ENCODE data around the gene ACOD1.
A peak's percentile ranks its signal among the peaks of the same experiment; 100 is the strongest.
"Not testable (repeated sequence)": the region's sequence is repeated elsewhere in the genome, so short reads cannot be mapped to it uniquely, and the experiment has no call there.

The ACOD1 gene

GRCh38 chr13:76954538-76954937 is 6.2 kb downstream of the ACOD1 start:
- DNase-seq: no peak

- DNase-seq: no peak
Observed at GRCh38 chr13:76955193-76955592, 6.9 kb downstream of the ACOD1 start.

- DNase-seq: no peak
Observed at GRCh38 chr13:76955661-76956060, 7.3 kb downstream of the ACOD1 start.

- DNase-seq: no peak
Observed at GRCh38 chr13:76958841-76959432, 10.6 kb downstream of the ACOD1 start.

DNA sequence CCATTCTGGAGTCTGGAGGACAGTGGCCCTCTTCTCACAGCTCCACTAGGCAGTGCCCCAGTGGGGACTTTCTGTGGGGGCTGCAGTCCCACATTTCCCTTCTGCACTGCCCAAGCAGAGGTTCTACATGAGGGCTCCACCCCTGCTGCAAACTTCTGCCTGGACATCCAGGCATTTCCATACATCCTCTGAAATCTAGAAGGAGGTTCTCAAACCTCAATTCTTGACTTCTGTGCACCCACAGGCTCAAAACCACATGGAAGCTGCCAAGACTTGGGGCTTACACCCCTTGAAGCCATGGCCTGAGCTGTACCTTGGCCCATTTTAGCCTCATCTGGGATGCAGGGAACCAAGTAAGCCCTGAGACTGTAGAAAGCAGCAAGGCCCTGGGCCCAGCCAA is 11.4 kb downstream of the ACOD1 start:
- DNase-seq: not testable (repeated sequence)

DNA sequence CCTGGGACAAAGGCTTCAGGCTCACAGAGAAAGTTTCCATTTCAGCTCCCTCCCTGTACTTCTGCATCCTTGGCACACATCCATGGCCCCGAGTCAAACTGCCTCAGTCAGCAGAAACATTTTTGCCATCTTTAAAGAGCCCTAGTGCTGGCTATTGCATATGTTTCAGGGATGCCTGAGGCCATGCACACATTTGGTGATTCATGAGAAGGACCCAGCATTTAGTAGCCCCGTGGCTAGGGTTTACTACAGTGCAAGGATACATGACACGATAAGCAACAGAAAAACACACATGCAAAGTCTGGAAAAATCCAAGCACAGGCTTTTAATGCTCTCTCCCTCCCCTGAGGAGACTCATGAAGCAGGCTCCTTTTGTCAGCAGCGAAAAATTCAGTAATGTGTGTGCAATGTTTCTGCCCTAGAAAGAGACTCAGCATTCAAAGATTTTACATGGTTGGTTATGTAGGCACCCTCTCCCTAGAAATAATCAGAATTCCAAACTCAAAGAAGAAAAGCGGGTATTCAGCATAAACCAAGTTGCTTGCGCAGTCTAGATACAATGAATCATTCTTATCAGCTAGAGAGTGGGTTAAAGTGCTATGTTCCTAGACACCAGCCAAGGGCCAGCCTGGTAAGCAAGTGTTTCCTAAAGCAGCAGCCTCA is 17.6 kb downstream of the ACOD1 start:
- DNase-seq: peak; percentile 17

DNA sequence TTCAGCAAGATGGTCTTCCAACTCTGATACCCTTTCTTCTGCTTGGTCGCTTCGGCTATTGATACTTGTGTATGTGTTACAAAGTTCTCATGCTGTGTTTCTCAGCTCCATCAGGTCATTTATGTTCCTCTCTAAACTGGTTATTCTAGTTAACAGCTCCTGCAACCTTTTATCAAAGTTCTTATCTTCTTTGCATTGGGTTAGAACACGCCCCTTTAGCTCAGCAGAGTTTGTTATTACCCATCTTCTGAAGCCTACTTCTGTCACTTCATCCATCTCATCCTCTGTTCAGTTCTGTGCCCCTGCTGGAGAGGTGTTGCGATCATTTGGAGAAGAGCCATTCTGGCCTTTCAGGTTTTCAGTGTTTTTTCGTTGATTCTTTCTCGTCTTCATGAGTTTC is 18.7 kb downstream of the ACOD1 start:
- no peak for DNase-seq

GRCh38 chr13:76968041-76968440 is 19.7 kb downstream of the ACOD1 start:
- no peak for DNase-seq

DNA sequence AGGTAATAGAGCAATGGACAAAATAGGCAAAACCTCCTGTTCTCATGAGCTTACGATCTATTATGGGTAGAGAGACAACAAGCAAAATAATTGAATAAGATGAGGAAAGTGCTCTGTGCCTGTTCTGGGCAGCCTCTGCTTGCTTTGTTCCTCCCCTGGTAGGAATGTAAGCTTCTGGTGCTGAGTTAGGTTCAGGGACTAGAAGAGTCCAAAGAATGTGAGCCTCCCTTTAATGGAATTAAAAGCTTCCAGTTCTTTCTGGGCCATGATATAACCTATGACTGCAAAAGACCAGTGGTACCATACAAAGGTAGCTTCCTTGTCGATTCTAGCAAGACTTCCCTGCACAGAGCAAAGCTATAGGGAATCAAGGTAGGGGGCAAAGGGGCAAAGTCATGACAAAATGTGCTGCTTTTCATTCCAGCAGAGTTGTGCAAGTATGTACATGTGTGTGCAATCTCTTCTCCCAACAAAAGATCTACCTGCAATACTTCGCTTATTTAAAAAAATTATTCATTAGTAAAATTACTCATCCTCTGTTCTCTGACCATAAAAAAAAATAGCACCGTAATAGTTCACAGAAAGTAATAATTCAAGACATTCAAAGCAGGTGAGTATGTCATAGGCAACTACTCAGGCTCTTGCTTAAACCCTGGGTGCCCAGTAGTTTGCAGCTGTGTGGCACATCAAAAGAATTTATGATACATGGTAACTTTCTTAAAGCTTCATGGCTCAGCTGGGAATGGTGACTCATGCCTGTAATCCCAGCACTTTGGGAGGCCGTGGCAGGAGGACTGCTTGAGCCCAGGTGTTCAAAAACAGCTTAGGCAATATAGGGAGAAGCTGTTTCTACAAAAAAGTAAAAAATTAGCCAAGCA is 21.4 kb downstream of the ACOD1 start:
- no peak for DNase-seq

DNA sequence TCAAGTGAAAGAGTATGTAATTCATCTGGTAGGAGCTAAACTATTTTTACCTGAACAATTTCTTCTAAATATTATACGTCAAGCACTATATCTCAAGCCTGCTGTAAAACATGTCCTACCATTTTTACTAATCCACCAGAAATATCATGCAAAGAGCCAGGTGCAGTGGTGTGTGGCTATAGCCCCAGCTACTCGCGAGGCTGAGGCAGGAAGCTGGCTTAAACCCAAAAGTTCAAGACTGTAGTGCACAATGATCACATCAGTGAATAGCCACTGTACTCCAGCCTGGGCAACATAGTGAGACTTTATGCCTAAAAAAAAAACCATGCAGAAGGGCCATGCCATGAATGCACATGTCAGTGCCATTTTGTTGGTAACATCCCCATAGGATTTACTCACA is 22.9 kb downstream of the ACOD1 start:
- DNase-seq: no peak

DNA sequence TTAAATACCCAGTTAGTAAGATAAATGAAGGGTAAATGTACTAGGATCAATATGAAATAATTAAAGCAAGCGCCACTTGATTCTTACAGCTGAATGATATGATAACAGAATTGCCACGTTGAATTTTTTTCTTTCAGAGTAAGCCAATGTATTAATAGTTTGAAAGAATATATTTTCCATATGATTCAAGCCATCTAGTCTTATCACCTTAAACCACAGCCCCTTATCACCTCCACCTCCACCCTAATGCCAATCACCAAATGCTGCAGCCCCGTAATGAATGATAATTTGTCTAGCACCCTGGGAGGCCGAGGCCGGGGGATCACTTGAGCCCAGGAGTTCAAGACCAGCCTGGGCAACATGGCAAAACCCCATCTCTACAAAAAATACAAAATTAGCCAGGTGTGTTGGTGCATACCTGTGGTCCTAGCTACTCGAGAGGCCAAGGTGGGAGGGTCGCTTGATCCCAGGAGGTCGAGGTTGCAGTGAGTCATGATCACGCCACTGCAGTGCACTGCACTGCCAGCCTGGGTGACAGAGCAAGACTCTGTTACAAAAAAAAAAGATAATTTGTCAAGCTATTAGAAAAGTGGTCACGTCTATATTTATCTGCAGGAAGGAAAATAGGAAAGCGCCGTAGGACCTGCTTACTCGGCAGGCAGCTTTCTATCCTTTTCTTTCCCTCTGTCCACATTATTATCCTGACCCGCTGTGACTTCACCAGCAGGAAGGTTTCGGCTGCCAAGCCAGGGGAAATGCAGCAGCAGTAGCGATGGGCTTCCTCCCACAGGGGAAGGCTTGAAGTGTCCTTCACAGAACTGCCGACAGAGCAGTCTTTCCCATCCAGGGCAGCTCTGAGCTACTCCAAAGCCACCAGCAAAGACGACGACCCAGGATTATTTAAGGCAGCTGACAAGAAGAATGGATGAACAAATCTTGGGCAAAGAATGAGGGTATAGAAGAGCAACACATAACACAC is 23.8 kb downstream of the ACOD1 start:
- no peak for DNase-seq

GRCh38 chr13:76973920-76974617 is 25.8 kb downstream of the ACOD1 start:
- DNase-seq: no peak

DNA sequence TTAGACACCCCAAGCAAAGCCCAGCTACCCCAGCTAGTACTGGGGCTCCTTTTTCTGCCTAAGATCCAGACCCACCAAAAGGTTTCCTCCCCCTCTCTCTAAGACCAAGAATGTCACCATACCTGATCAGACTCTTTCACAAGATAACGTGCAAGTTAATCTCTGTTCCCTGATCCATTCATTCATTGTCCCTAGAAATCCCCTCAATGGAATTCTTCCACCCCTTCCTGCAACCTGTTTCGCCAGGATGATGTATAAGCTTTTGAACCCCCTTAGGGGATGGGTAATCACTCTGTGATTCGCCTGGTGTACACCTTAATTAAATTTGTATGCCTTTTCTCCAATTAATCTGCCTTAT is 26.3 kb downstream of the ACOD1 start:
- DNase-seq: no peak

- DNase-seq: no peak
Observed at GRCh38 chr13:76975863-76976262, 27.6 kb downstream of the ACOD1 start.

DNA sequence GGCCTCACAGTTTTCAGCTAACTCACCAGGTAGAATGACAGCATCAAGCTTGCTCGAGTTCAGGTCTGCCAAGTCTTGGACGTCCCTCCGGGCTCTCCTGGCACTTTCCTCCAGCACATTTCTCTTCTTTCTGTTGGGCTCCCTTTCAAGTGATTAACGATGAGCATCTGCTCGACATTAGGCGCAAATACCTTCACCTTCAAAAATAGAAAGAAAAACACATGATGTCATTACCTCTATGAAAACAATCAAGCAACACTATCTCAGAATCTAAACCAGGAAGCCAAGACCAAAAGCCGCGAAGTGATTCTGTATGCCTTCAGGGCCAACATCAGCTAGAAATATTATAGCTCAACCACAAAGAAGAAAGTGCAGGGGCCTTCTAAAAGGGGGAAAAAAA is 28.2 kb downstream of the ACOD1 start:
- no peak for DNase-seq

DNA sequence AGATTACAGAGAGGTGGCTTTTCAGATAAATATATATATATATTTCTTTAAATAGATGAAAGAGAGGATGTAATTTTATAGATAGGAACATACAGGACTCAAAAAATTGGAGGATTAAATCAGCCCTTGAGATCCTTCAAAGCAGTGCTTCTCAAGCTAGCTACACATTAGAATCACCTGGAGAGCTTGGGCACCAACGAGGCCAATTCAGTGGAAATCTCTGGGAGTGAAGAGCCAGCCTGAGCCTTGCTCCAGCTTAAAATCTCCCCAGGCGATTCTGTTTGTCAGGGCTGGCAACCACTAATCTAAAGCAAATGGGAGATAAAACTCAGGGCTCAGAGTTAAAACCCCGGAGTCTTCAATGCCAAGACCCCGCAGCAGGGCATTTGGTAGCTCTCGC is 28.6 kb downstream of the ACOD1 start:
- no peak for DNase-seq

DNA sequence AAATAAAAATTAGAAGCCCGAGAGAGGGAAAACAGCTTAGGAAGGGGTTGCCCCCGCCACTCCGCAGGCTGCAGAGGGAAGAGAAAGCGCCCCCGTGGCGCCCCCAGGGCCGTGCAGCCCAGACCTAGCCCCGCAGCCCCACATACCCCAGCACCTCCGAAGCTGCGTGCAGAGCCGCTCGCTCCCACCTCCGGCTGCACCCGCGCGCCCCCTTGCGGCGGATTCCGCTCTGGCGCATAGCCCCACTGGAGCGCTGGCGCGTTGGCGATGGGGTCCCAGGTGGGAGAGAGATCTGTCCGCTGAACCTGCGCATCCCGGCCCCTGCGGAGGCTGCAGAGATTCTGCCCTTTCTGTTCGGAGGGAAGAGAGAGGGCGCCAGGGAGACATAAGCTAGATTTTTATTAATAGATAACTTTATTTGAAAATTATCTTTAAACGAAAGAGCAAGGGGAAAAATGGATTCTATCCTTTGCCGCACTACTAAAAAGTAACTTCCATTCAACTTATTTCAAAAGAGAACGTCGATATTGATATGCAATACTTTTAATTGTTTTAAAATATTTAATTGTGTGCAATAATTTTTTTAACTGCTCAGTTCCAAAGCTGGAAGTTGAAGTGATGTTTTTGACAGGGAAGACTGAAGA is 31.9 kb downstream of the ACOD1 start:
- peak; percentile 73 for DNase-seq

DNA sequence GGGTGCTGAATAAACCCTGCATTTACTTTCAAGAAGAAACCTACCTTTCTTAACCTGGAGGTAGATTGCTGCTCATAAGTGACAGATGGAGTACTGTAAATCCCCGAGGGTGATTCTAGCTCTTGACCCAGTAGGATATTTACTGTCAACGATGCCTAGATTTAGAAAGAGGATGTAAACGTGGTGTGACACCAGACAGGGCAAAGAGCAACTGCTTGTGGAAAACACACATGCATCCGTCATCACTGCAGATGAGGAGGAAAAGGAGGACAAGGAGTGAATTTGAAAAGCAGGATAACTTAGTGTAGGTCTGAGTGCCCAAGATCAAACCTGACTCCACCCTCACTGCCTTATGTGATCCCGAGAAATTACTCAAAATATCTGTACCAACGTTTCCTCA is 33.8 kb downstream of the ACOD1 start:
- no peak for DNase-seq

- DNase-seq: no peak
Observed at GRCh38 chr13:76983676-76984075, 35.4 kb downstream of the ACOD1 start.

DNA sequence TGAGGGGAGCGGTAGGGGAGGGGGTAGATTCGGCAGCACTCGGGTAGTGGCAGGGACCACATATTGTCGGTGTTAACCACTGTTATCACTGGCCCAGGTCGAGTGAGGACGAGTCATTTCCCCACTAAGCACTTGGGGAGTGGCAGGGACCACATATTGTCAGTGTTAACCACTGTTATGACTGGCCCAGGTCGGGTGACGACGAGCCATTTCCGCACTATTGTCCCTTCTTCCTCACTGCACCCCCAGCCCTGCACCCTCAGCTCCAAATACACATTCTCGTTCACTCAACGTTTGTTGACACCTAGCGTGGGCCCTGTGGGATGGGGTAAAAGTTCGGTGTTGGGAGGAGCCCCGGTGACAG is 43.1 kb downstream of the ACOD1 start:
- DNase-seq: no peak

GRCh38 chr13:76991796-76992547 is 43.7 kb downstream of the ACOD1 start, which contains the start of gene CLN5:
Gene CLN5 (plus strand): TSS chr13:76992081. CDS start chr13:76992099, 18 bp downstream.
- DNase-seq: peak; percentile 88

All from right kidney (tissue), 1 donor.